Astrocyte (in vitro differentiated cells and primary cell): ENCODE data around the gene NEUROG1.

ENCODE experiments used
- CTCF ChIP-seq: IDR thresholded peaks from 2 replicates; pipeline ENCODE4 v1.5.1; 2011; ENCODE audit warnings: low read depth, mild to moderate bottlenecking, inconsistent platforms, low read length, moderate library complexity; ENCODE audit not compliant: insufficient read depth
- EZH2 ChIP-seq: IDR thresholded peaks from 2 replicates; pipeline ENCODE4 v1.6.1; 2012; ENCODE audit warnings: mild to moderate bottlenecking, low read length, inconsistent platforms; ENCODE audit not compliant: insufficient read depth

DNA sequence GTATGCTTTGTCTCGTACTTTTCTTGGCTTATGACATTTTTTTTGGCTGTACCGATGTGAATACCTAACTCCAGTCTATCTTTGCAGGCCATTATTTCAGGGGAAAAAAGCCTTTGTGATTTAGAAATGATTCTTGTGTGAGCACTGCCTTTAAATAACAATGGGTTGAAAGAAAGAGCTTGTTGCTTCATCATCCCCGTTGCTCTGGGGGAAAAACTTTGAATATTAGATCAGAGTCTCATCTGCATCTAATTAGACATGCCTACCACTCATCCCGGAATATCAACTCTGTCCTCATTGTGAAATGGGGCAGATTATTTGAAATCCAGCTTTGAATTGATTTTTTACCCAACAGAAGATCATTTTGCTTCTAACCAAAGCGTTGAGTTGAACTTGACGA is 29.5 kb upstream of the NEUROG1 start:
- TF ChIP-seq CTCF: no peak
- no peak for TF ChIP-seq EZH2
